DOHH2 (cell line): ENCODE measurements around the gene FAXC.

Experiments used
- EZH2phosphoT487 ChIP-seq: fragments of 200-600 bp; sonication (generic); IDR thresholded peaks from 2 replicates; pipeline ENCODE4 v1.6.1; 2017; ENCODE audit warnings: borderline replicate concordance, mild to moderate bottlenecking, antibody characterized with exemption, low read length, moderate library complexity, mixed read lengths
- TF ChIP-seq, protein P1 (sequence below): fragments of 200-600 bp; sonication (generic); IDR thresholded peaks from one replicate; pipeline ENCODE4 v1.5.1; 2014; ENCODE audit warnings: antibody characterized with exemption, mild to moderate bottlenecking, low read depth, low read length; ENCODE audit not compliant: poor library complexity, severe bottlenecking

- TF ChIP-seq, protein P1, sequence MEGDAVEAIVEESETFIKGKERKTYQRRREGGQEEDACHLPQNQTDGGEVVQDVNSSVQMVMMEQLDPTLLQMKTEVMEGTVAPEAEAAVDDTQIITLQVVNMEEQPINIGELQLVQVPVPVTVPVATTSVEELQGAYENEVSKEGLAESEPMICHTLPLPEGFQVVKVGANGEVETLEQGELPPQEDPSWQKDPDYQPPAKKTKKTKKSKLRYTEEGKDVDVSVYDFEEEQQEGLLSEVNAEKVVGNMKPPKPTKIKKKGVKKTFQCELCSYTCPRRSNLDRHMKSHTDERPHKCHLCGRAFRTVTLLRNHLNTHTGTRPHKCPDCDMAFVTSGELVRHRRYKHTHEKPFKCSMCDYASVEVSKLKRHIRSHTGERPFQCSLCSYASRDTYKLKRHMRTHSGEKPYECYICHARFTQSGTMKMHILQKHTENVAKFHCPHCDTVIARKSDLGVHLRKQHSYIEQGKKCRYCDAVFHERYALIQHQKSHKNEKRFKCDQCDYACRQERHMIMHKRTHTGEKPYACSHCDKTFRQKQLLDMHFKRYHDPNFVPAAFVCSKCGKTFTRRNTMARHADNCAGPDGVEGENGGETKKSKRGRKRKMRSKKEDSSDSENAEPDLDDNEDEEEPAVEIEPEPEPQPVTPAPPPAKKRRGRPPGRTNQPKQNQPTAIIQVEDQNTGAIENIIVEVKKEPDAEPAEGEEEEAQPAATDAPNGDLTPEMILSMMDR, result no peak
- no peak for TF ChIP-seq EZH2phosphoT487
These were observed 10.3 kb upstream of the FAXC start for GRCh38 chr6:99359800-99360199.
